HG03045 (cell line): ENCODE data around the gene IGF2BP1.
"Not testable (repeated sequence)": the region's sequence is repeated elsewhere in the genome, so short reads cannot be mapped to it uniquely, and the experiment has no call there.

ENCODE experiments used
- ATAC-seq: cut with Tn5 transposase; IDR thresholded peaks from one replicate; pipeline ENCODE4 v1.9.1; 2021; ENCODE audit warnings: mild to moderate bottlenecking, moderate library complexity; ENCODE audit not compliant: unreplicated experiment

Gene IGF2BP1

DNA sequence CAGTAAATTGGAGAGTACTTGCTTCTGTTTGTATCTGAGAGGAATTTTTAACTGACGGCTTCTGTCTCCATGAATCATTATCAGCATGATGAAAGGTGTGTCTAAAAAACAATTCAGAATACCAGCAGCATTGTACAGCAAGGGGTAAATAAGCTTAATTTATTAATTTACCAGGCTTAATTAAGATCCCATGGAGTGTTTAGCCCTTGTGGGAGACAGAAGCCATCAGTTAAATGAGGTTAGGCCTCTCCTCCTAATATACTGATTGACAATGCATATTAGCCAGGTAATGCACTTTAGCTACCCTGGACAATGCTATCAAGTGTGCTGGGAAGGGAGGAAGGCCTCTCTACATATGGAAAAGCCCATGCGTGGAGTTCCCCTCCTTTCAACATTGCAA is 53.4 kb downstream of the IGF2BP1 start:
- ATAC-seq, result no peak

DNA sequence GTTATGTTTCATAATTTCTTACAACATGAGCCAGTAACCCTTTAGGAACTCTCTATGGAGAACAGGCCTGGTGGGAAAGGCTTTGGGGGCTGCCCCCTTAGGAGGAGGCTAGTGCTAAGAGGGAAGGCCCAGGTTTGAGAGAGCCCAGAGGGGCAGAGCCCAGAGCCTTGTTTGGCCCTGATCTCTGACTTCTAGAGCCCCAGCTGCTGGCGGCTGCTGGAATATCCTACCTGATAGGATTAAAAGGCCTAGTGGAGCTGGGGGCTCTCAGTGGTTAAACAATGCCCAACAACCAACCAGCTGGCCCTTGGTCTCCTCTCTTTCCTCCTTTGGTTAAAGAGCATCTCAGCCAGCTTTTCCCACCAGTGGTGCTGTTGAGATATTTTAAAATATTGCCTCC is 54.1 kb downstream of the IGF2BP1 start:
- ATAC-seq, result no peak

DNA sequence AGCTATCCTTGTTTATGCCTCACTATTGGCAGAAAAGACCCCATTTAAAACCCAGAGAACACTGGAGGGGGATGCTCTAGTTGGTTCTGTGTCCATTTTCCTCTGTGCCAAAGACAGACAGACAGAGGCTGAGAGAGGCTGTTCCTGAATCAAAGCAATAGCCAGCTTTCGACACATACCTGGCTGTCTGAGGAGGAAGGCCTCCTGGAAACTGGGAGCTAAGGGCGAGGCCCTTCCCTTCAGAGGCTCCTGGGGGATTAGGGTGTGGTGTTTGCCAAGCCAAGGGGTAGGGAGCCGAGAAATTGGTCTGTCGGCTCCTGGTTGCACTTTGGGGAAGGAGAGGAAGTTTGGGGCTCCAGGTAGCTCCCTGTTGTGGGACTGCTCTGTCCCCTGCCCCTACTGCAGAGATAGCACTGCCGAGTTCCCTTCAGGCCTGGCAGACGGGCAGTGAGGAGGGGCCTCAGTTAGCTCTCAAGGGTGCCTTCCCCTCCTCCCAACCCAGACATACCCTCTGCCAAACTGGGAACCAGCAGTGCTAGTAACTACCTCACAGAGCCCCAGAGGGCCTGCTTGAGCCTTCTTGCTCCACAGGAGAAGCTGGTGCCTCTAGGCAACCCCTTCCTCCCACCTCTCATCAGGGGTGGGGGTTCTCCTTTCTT is 56.1 kb downstream of the IGF2BP1 start:
- ATAC-seq, result no peak

DNA sequence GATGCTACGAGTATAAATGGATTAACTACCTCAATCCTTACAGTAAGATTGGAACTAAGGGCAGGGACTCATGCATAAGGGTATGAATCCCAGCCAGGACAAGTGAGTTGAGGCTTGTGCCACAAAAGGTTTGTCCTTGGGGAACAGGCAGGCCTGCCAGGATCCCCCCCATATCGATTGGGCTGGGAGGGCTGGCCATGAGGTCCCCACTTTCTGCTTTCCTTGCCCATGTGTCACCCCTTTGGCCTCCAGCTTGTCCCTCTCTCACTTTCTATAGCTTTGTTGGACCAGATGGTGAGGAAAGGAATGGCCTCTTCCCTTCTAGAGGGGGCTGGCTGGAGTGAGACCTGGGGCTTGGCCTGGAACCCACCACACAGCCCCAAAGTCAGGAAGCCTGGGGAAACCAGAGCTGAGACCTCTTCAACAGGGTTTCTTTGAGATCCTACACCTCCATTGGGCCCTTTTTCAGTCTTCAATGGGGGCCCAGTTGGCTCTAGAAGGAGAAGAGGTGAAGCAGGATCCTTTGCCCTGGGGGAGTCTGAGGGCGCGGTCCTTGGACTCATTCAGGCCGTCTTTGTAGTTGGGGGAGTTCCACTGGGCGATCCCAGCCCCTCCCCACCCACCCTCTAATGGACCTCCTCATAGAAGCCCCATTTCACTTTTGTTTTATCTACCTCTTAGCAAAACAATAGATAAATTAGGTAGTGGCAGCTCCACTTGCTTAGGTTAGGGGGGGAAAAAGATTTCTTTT is 57.3 kb downstream of the IGF2BP1 start:
- ATAC-seq, result no peak

DNA sequence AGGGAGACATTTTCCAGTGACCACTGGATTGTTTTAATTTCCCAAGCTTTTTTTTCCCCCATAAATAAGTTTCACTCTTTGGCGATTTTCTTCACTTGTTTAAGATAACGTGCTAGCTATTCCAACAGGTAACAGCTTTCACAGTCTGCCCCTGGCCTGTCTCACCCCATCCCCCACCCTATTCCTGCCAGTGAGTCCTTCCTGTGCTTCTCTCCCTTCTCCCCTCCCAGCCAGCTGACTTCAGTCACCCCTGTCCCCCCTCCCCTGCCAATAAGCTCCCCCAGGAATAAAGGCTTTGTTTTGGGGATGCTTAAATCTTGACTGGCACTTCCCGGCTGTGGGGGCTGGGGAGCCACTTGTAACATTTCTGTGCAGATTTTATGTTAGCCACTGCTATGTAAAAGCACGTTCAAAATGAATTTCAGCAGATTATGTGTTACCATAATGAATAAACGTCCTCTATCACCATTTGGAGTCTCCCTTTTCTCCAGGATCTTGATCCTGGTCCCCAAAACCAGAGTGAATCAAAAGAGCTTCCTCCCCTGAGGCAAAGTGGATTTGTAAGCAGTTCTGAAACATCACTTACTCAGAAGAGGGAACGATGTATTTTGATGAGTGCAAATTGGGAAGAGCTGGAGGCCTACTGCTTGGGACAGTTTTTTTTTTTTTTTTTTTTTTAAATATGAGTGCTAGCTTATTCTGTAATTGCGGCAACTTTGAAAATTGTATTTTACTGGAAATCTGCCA is 58.2 kb downstream of the IGF2BP1 start:
- no peak for ATAC-seq

DNA sequence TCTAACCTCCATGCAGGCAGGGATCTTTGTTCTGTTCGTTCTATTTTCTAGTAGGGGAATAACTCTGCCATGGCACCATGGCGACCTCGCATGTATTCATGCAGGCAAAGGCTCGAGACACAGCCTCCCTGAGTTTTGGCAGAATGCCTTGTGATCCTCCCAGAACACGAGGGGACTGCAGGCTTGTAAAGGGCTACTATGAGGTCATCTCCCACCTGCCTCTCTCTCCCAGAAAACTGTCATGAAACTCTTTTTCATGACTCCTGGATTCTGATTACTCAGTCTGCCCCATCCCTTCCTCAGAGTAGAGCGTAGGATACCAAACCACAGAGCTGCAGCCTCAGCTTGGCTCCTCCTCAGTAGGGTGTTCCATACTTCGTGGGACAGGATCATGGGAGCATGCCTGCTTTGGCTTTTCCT is 64.3 kb downstream of the IGF2BP1 start:
- ATAC-seq, result no peak

DNA sequence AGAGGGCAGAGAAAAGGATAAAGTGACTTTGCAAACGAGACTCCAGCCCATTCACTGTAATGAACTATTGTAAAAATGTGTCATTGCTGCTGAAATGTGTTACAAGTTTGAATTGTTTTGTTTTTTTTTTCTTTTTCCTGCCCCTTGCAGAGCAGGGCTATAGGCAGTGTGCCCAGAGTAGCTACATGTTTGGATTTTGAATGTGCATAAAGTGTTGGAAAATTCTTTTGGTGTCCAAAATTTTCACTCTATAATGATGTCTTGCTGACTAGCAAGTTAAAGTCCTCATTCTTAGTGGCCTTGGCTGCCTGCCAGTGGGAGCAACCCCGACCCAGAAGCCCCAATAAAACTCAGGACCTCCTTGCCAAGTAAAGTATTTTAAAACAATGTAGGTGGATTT is 66.5 kb downstream of the IGF2BP1 start:
- ATAC-seq, result no peak

DNA sequence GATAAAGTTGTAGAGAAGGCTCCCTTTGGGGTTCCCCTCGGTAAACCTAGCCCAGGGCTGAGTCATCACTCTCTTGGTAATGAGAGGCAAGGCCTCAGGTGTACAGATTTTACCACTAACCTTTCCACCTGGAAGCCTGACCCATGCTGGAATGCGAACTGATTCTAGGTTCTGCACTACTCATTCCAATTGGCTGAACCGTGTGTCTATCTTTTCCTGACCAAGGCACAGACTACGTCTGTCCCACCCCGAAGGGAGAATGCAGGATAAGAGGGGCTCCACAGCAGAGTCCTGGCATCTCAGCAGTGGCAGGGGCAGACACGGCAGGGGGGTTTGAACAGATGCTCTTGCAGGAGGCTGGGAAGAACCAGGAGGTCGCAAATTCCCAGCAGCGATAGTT is 70.0 kb downstream of the IGF2BP1 start:
- no peak for ATAC-seq

DNA sequence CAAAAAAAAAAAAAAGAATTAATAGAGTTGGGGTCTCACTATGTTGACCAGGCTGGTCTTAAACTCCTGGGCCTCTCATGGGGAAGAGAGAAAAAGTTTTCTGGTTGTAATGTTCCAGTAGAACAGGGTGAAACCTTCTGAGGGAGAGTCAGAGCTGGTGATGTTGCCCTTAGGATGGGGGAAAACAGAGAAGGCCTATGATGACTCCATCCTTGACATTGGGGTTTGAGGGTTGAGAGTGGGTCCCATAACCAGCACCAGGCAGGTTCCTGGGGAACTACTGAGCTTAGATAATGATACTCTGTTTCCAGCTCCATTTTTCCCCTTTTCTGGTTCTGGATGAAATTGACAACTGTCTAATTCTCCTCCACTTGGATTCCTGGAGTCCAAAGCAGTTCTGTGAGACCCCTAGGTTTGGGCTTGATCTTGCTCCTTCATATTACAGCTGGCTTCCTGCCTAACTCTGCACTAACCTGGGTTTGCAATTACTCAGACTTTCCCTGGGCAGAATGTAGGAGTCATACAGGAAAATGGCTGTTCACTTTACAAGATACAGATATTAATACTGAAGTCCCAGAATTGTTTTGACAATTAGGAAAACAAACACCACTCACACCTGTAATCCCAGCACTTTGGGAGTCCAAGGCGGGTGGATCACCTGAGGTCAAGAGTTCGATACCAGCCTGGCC is 72.5 kb downstream of the IGF2BP1 start:
- no peak for ATAC-seq

DNA sequence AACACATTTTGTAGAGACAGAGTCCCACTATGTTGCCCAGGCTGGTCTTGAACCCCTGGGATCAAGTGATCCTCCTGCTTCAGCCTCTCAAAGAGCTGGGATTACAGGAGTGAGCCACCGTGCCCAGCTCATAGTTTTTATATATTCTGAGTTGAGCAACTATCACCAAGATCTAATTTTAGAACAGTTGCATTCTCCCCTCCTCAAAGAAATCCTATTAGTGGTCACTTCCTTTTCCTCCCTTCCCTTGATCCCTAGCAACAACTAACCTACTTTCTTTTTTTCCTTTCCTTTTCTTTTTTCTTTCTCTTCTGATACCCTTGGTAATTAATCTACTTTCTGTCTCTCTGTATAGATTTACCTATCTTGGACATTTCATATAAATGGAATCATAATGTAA is 73.9 kb downstream of the IGF2BP1 start:
- no peak for ATAC-seq

DNA sequence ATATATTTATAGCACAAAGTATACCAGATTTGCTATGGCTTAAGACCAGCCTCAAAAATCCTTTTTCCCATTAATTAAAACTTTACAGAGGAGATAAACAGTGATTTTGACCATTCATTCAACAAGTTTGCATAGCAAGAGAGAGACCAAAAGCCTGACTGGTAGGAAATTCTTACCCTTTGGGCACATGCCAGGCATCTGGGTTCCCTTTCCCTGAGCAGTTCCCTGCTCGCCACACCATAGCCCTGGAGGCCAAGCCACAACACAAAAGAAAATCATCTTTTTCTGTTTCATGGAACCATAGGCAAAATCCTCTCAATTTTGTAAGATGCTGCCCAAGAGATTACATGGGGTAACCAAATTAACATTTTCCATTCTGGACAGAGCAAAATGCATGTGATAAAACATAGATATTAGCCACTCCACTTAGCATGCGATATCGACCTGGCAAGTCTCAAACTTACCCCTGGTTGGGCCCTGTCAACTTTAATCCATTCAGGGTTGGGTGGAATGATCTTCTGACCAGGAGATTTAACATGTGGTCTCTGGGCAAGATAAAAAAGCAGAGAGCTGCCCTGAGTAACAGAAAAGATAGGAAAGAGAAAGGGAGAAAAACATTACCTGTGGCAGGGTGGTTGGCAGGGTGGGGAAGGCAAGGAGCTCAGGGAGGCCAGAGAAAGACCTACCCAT is 77.8 kb downstream of the IGF2BP1 start:
- ATAC-seq, result no peak

DNA sequence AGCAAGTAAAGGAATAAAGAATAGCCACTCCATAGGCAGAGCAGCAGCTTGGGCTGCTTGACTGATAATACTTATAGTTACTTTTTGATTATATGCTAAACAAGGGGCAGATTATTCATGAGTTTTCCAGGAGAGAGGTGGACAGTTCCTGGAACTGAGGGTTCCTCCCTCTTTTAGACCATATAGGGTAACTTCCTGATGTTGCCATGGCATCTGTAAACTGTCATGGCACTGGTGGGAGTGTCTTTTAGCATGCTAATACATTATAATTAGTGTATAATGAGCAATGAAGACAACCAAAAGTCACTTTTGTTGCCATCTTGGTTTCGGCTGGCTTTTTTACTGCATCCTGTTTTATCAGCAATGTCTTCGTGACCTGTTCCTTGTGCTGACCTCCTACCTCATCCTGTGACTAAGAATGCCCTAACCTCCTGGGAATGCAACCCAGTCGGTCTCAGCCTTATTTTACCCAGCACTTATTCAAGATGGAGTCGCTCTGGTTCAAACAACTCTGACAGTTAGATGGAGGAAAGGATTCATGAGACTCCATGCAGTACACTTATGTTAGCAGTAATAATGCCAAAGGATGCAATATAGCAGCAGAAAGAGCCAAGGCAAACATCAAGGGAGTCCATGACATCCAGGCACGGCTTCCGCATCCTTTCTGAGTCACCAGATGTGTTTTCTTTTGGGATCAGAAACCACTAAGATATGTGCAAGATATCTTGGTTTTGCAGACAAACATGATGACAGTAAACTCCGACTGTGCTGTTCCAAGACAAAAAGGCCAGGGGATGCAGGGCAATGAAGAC is 79.6 kb downstream of the IGF2BP1 start:
- ATAC-seq, result no peak

DNA sequence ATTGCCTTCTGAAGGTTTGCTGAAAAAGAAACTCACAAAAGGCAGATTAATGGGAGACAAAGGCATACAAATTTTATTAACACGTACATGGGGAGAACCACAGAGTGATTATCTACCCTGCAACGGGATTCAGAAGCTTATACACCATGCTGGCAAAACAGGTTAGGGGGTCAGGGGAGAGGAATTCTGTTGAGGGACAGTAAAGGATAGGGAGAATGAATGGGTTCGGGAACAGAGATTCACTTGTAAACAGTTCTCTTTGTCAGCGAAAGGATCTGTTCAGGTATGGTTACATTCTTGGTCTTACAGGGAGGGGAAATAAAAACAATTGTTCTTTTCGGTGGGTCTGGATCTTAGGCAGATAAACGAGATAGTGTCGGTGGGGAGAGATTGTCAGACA is 81.1 kb downstream of the IGF2BP1 start:
- ATAC-seq, result no peak

DNA sequence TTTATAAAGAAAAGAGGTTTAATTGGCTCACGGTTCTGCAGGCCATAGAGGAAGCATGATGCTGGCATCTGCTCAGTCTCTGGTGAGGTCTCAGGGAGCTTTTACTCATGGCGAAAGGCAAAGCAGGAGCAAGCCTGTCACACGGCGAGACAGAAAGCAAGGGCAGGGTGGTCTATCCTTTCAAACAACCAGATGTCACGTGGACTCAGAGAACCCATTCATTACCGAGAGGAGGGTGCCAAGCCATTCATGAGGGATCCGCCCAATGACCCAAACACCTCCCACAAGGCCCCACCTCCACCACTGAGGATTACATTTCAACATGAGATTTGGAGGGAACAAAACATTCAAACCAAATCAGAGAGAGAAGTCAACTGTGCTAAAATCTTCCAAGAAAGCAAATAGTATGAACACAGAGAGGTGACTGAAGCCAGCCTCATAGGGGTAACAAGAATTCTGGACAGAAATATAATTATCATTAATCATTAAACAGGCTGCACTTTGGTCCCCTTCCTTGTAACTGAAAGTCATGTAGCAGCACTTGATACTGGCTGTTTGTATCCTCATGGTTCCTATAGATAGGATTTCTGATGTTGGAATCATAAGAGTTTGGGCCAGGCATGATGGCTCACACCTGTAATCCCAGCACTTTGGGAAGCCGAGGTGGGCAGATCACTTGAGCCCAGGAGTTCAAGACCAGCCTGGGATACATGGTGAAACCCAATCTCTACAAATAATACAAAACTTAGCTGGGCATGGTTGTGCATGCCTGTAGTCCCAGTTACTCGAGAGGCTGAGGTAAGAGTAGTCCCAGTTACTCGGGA is 82.9 kb downstream of the IGF2BP1 start:
- ATAC-seq, result no peak

DNA sequence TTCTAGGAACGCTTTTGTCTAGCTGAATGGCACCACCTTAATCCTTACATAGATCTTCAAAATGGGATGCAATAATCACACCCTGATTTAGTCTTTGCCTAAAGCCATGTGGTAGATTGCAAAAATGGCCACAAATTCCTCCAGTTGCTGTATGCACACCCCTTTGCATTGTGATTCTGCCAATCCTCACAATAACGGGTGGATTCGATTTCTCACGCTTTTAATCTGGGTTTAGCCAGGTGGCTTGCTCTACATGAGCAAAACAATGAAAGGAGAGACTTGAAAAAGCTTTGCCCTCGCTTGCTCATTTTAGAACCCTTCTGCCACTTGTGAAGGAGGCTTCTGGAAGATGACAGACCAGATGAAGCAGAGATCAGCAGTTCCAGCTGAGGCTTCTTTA is 85.0 kb downstream of the IGF2BP1 start:
- no peak for ATAC-seq

DNA sequence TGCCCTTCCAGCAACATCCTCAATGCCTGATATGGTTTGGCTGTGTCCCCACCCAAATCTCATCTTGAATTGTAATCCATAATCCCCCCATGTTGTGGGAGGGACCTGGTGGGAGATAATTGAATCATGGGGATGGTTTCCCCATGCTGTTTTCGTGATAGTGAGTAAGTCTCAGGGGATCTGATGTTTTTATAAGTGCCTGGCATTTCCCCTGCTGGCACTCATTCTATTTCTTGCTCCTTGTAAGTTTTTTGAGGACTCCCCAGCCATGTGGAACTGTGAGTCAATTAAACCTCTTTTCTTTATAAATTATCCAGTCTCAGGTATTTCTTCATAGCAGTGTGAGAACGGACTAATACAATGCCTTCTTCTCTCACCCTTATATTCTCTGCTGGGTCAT is 87.9 kb downstream of the IGF2BP1 start:
- ATAC-seq, result not testable (repeated sequence)

DNA sequence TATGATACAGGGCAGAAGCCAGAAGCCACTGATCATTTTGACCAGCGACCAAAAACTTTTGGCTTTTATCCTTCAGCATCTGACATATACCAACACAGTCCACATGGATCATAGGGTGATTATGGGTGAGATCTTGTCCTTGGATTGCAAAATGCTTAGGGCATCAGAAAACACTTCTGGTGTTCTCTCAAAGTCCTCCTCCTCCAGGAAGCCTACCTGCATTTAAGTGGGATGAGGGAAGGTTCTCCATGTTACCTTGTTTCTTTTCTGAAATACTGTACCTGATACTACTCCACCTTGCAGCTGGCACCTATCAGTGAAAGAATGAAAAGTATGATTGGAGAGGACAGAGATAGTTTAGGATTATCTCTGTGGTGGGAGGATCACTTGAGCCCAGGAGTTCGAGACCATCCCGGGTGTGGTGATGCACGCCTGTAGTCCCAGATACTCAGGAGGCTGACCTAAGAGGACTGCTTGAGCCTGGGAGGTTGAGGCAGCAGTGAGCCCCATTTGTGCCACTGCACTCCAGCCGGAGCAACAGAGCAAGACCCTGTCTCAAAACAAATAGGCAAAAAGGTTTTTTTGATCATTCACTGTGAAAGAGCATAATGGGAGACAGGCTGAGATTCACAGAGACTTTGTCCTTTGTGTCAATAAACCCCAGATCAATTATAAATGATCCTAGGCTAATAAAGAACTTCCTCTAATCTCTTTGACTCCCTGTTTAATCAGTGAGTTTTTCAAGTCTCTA is 88.6 kb downstream of the IGF2BP1 start:
- ATAC-seq, result no peak

DNA sequence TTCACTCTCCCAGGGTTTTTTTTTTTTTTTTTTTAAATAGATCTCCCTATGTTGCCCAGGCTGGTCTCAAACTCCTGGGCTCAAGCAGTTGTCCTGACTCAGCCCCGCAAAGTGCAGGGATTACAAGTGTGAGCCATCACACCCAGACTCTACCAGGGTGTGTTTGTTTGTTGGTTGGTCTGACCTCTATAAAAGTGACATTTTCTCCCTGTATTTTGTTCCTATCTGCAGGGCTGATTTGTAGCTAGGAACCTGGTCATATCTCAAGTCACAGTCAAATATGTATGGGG is 89.1 kb downstream of the IGF2BP1 start:
- ATAC-seq, result no peak

DNA sequence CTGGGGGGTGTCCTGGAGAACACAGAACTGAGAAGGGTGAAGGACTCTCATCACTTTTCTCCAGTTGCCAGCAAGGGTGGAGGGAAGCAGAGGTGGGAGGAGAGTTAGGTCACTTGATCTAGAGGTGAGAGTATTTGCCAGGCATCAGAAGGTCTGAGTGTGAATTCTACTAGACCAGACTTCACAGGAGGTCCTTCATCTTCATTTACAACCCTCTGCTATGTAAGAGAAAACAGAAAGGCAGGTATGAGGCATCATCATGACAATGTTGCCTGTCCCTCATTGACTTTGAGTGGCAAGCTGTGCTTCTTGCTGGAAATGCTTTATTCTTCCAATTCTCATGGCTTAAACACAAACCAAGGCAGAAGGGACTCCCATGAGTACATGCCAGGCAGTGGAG is 89.5 kb downstream of the IGF2BP1 start:
- no peak for ATAC-seq
